ENCODE data around the gene IRX2. TPM values are rescaled to one million over a fixed set of nuclear protein-coding genes. Genes with fewer than 3 reads are reported as not detected.

IRX2 gene
- polyA plus RNA-seq, 1 donor from 2014 or later, result 0.95 TPM

DNA sequence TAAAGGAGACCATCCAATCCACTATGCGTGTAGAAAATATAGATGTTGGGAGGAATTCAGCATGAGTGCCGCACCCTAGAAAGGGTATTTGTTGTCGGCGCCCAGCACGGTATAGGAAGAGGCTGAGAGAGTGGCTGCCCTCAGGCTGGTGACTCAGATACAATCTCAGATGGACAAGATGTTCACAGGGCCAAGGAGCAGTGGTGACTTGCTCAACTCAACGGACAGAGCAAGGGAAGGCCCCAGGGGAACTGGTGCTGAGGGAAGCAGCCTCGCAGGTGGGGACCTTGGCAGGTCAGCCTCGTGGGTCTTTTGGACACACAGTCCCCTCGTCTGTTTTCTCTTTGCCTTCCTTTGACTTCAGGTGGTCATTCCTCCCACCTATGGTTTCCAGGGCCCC is 28.0 kb upstream of the IRX2 start:
- Histone ChIP-seq H3K4me2 (ENCODE audit: low read length) (no peak overlapping the region), H3K9ac (ENCODE audit: low read length) (no peak overlapping the region), H3K27ac (ENCODE audit: low read length) (no peak overlapping the region), H3F3A (ENCODE audit: insufficient read depth, low read length, poor library complexity, severe bottlenecking) (no peaks in the 10 kb centered on the region), H4K20me1 (ENCODE audit: insufficient read depth) (no peaks in the 10 kb centered on the region), H3K9me2 (ENCODE audit: insufficient read depth, low read length) (no peaks in the 10 kb centered on the region), H3K36me3 (ENCODE audit: insufficient read depth, low read length) (no peaks in the 10 kb centered on the region), H2AFZ (ENCODE audit: low read depth, low read length) (no peak overlapping the region), H3K9me3 (ENCODE audit: low read length) (no peaks in the 10 kb centered on the region), H3K4me3 (ENCODE audit: low read length) (no peak overlapping the region), H3K27me3 (ENCODE audit: insufficient read depth, low read depth, low read length) (no peaks in the 10 kb centered on the region), H3K79me2 (replicated peaks; ENCODE audit: insufficient read depth, low read length) (no peaks in the 10 kb centered on the region)
- TF ChIP-seq MXI1 (conservative IDR thresholded peaks at IDR 0.05; ENCODE audit: poor library complexity, severe bottlenecking) (no peak), POLR2AphosphoS5 (IDR thresholded peaks at IDR 0.05) (no peak), TAF1 (IDR thresholded peaks at IDR 0.05; ENCODE audit: low read depth) (no peak), EZH2 (IDR thresholded peaks at IDR 0.05; ENCODE audit: borderline replicate concordance, insufficient read depth, low read length, poor library complexity, severe bottlenecking) (no peak), SMC3 (conservative IDR thresholded peaks at IDR 0.05; ENCODE audit: poor library complexity) (no peak), EP300 (conservative IDR thresholded peaks at IDR 0.05; ENCODE audit: poor library complexity, severe bottlenecking) (no peak), RAD21 (conservative IDR thresholded peaks at IDR 0.05) (no peak), CTCF (IDR thresholded peaks at IDR 0.05; ENCODE audit: poor library complexity, severe bottlenecking) (no peak)
- TF ChIP-seq, protein P1, sequence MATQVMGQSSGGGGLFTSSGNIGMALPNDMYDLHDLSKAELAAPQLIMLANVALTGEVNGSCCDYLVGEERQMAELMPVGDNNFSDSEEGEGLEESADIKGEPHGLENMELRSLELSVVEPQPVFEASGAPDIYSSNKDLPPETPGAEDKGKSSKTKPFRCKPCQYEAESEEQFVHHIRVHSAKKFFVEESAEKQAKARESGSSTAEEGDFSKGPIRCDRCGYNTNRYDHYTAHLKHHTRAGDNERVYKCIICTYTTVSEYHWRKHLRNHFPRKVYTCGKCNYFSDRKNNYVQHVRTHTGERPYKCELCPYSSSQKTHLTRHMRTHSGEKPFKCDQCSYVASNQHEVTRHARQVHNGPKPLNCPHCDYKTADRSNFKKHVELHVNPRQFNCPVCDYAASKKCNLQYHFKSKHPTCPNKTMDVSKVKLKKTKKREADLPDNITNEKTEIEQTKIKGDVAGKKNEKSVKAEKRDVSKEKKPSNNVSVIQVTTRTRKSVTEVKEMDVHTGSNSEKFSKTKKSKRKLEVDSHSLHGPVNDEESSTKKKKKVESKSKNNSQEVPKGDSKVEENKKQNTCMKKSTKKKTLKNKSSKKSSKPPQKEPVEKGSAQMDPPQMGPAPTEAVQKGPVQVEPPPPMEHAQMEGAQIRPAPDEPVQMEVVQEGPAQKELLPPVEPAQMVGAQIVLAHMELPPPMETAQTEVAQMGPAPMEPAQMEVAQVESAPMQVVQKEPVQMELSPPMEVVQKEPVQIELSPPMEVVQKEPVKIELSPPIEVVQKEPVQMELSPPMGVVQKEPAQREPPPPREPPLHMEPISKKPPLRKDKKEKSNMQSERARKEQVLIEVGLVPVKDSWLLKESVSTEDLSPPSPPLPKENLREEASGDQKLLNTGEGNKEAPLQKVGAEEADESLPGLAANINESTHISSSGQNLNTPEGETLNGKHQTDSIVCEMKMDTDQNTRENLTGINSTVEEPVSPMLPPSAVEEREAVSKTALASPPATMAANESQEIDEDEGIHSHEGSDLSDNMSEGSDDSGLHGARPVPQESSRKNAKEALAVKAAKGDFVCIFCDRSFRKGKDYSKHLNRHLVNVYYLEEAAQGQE (IDR thresholded peaks at IDR 0.05; ENCODE audit: borderline replicate concordance), result no peak

DNA sequence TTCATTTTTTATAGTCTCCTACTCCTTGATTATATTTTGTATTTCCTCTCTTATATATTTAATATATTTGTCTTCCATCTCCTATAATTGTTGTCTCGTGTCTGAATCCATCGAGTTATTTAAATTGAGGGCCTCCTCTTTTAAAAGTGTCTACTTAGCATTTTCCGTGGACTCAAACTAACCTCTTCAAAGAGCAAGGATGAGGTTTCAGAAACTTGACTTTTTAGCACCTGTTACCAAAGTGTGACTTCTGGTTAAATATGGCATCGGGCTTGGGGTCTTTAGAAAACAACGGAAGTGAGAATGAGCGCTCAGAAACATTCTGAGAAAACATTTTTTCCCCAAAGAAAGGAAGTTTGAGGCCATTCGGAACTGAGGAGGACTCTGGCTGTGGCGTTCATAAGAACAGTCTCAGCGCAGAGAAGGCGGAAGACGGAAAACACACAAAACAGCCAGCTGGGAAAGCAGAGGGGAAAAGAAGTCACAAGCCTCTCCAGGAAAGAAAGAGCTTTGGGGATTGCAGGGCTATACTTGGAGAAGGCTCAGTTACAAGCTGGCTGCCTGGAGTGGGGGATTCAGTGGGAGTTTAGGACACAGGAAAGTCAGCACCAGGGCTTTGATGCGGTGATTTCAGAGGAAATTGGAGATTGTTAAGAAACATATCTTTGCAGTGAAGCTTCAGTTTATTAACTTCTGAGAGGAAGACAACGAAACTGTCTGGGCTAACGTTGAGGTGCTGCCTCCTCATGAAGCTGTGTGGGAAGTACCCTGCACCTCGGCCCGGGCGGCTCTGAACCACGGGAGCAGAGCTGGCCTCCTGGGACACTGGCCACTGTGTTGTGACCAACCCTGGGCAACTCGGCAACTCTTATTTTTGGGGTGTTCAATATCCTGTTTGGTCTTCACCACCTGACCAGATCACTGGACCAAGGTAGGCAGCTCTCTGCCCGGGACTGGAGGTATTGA is 25.1 kb upstream of the IRX2 start:
- Histone ChIP-seq H3K9ac (ENCODE audit: low read length) (no peak overlapping the region), H4K20me1 (ENCODE audit: insufficient read depth) (no peaks in the 10 kb centered on the region), H3K4me3 (ENCODE audit: low read length) (no peak overlapping the region), H2AFZ (ENCODE audit: low read depth, low read length) (no peak overlapping the region), H3K79me2 (replicated peaks; ENCODE audit: insufficient read depth, low read length) (no peaks in the 10 kb centered on the region), H3F3A (ENCODE audit: insufficient read depth, low read length, poor library complexity, severe bottlenecking) (no peaks in the 10 kb centered on the region), H3K9me3 (ENCODE audit: low read length) (no peaks in the 10 kb centered on the region), H3K4me2 (ENCODE audit: low read length) (no peak overlapping the region), H3K27me3 (ENCODE audit: insufficient read depth, low read depth, low read length) (no peaks in the 10 kb centered on the region), H3K9me2 (ENCODE audit: insufficient read depth, low read length) (no peaks in the 10 kb centered on the region), H3K36me3 (ENCODE audit: insufficient read depth, low read length) (no peaks in the 10 kb centered on the region), H3K27ac (ENCODE audit: low read length) (no peak overlapping the region)
- TF ChIP-seq RAD21 (conservative IDR thresholded peaks at IDR 0.05) (no peak), EZH2 (IDR thresholded peaks at IDR 0.05; ENCODE audit: borderline replicate concordance, insufficient read depth, low read length, poor library complexity, severe bottlenecking) (no peak), TAF1 (IDR thresholded peaks at IDR 0.05; ENCODE audit: low read depth) (no peak), EP300 (conservative IDR thresholded peaks at IDR 0.05; ENCODE audit: poor library complexity, severe bottlenecking) (no peak), POLR2AphosphoS5 (IDR thresholded peaks at IDR 0.05) (no peak), CTCF (IDR thresholded peaks at IDR 0.05; ENCODE audit: poor library complexity, severe bottlenecking) (no peak), SMC3 (conservative IDR thresholded peaks at IDR 0.05; ENCODE audit: poor library complexity) (no peak), MXI1 (conservative IDR thresholded peaks at IDR 0.05; ENCODE audit: poor library complexity, severe bottlenecking) (no peak)
- TF ChIP-seq, protein P1 (IDR thresholded peaks at IDR 0.05; ENCODE audit: borderline replicate concordance), result no peak

Measured in neural cell (in vitro differentiated cells).